Common myeloid progenitor, CD34-positive (primary cell): ENCODE results near the gene LINGO3.

Experiments used
- CTCF ChIA-PET: fragments of 350-600 bp; sonication (Branson Sonifier 250); formaldehyde crosslinking; loops from one replicate; lab custom pipeline; 2021; ENCODE audit warnings: antibody characterized with exemption; lab: Charles Lee
- POLR2A ChIA-PET: fragments of 350-600 bp; sonication (Branson Sonifier 250); formaldehyde crosslinking; loops from one replicate; lab custom pipeline; 2021; ENCODE audit warnings: antibody characterized with exemption; lab: Charles Lee
- DNase-seq, 3 donors: peaks; one replicate each; pipeline versions ENCODE4 v3.0.0 to v3.0.0-alpha.2; 2013
- H3K27ac ChIP-seq, 2 experiments: 1 replicate in 1 of 2; 2 replicates in 1 of 2; pipeline ENCODE4 v1.7.0; 2013; ENCODE audit warnings: inconsistent platforms in 2 of 2, low read length in 2 of 2, mild to moderate bottlenecking in 2 of 2, low read depth in 1 of 2, moderate library complexity in 1 of 2; ENCODE audit not compliant: severe bottlenecking in 2 of 2, insufficient read depth in 1 of 2, poor library complexity in 1 of 2
- H3K27me3 ChIP-seq, 5 experiments: replicated peaks in 2 of 5; 1 replicate in 3 of 5; 2 replicates in 2 of 5; pipeline versions ENCODE4 v1.6.1 to v1.7.0; 2013; ENCODE audit warnings: low read length in 4 of 5, mild to moderate bottlenecking in 2 of 5, moderate library complexity in 2 of 5, inconsistent platforms in 1 of 5; ENCODE audit not compliant: insufficient read depth in 5 of 5, control insufficient read depth in 4 of 5
- H3K36me3 ChIP-seq, 4 experiments: 1 replicate in 2 of 4; 2 replicates in 2 of 4; pipeline versions ENCODE4 v1.6.1 to v1.7.0; 2013; ENCODE audit warnings: low read length in 3 of 4, control low read depth in 1 of 4, mild to moderate bottlenecking in 1 of 4; ENCODE audit not compliant: control insufficient read depth in 4 of 4, insufficient read depth in 4 of 4
- H3K4me1 ChIP-seq, 4 experiments: 1 replicate in 3 of 4; 2 replicates in 1 of 4; pipeline versions ENCODE4 v1.6.1 to v1.7.1; 2013; ENCODE audit warnings: low read length in 3 of 4, mild to moderate bottlenecking in 3 of 4, control low read depth in 1 of 4, inconsistent platforms in 1 of 4, moderate library complexity in 1 of 4; ENCODE audit not compliant: control insufficient read depth in 4 of 4, insufficient read depth in 4 of 4; ENCODE audit errors: control extremely low read depth in 1 of 4
- H3K4me3 ChIP-seq, 7 experiments: 1 replicate in 4 of 7; 2 replicates in 3 of 7; pipeline versions ENCODE4 v1.5.1 to v1.7.0; 2013; ENCODE audit warnings: mild to moderate bottlenecking in 7 of 7, low read length in 6 of 7, moderate library complexity in 6 of 7, inconsistent platforms in 2 of 7, low read depth in 2 of 7, control low read depth in 1 of 7; ENCODE audit not compliant: insufficient read depth in 4 of 7, control insufficient read depth in 1 of 7; ENCODE audit errors: extremely low read depth in 1 of 7
- H3K9me3 ChIP-seq, 5 experiments: 1 replicate in 4 of 5; 2 replicates in 1 of 5; pipeline versions ENCODE4 v1.6.1 to v1.7.1; 2013; ENCODE audit warnings: low read length in 4 of 5, mild to moderate bottlenecking in 2 of 5, inconsistent platforms in 1 of 5, low read depth in 1 of 5, moderate library complexity in 1 of 5; ENCODE audit not compliant: control insufficient read depth in 4 of 5, insufficient read depth in 2 of 5; ENCODE audit errors: control extremely low read depth in 1 of 5
- WGBS: methylation state at CpG from one replicate; pipeline ENCODE4 v1.1.5; 2013; ENCODE audit not compliant: insufficient coverage; 5-methylcytosine and 5-hydroxymethylcytosine counted together

The LINGO3 gene

GRCh38 chr19:2305452-2306280, 2.3 kb downstream of the LINGO3 start:
- CTCF ChIA-PET: interaction anchor here (1.0 to 2.1 kb wide), 8 partner anchors 9 to 88 kb away, joined by 3 to 7 read pairs (median 3); no protein-coding TSS in a partner anchor
- H3K4me1 ChIP-seq: peaks cover 0 to 46% (median 30%) of the 10 kb centered on the region in 4 experiments

DNA sequence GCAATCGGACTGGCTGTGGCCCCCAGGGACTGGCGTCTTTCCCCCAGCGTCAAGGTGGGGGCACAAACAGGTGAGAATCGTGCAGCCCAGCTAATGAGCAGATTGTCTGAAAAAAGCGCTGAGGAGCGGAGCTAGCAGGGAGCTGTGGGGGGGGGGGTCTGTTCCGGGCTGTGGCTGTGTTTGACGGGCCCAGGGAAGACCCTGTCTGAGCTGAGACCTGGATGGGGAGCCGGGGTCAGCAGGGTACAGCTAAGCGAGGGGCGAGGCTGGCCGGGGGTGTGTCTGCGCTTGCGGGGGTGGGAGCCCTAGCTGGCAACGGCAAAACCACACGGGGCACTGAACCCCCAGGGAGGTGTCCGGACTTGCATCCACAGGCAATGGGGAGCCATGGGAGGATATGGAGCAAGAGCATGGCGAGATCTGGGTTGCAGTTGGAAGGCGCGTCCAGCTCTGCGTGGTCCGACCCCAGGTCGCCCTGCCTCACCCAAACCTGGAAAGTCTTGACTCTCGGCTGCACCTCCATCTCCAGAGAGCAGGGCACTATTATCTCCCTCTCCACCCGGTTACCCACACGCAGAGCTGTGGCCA, 4.6 kb downstream of the LINGO3 start:
- Histone ChIP-seq H3K4me1 (peaks cover 0 to 36% (median 26%) of the 10 kb centered on the region in 4 experiments), H3K27ac (no peak overlapping the region), H3K4me3 (peak overlapping the region in 3 of 7 experiments; percentile 36 to 60 (median 43)), H3K36me3 (peaks cover 0 to 6% (median 0%) of the 10 kb centered on the region in 4 experiments), H3K9me3 (no peaks in the 10 kb centered on the region), H3K27me3 (peaks cover 0 to 59% (median 28%) of the 10 kb centered on the region in 5 experiments)
- no peak for DNase-seq
- ChIA-PET CTCF (interaction anchor here (0.7 to 1.5 kb wide), 5 partner anchors 8 to 87 kb away, joined by 3 read pairs; no protein-coding TSS in a partner anchor), POLR2A (interaction anchor here (1.1 to 1.4 kb wide), 4 partner anchors 14 to 54 kb away, joined by 3 to 5 read pairs (median 4); partner anchors contain the start of gene AMH)
- WGBS: 60% methylated on average over 18 of the region's 26 CpGs

More at GRCh38 chr19:2305452-2306280, 2.3 kb downstream of the LINGO3 start:
- 58% methylated on average over 11 of the region's 19 CpGs for WGBS
- H3K27ac ChIP-seq: no peak overlapping the region
- H3K9me3 ChIP-seq: no peaks in the 10 kb centered on the region
- POLR2A ChIA-PET: interaction anchor here (1.3 kb wide), 1 partner anchor 20 kb away, joined by 3 read pairs; no protein-coding TSS in a partner anchor
- peaks cover 0 to 65% (median 35%) of the 10 kb centered on the region in 5 experiments for H3K27me3 ChIP-seq
- H3K36me3 ChIP-seq: no peaks in the 10 kb centered on the region
- no peak for DNase-seq
- no peak overlapping the region for H3K4me3 ChIP-seq

DNA sequence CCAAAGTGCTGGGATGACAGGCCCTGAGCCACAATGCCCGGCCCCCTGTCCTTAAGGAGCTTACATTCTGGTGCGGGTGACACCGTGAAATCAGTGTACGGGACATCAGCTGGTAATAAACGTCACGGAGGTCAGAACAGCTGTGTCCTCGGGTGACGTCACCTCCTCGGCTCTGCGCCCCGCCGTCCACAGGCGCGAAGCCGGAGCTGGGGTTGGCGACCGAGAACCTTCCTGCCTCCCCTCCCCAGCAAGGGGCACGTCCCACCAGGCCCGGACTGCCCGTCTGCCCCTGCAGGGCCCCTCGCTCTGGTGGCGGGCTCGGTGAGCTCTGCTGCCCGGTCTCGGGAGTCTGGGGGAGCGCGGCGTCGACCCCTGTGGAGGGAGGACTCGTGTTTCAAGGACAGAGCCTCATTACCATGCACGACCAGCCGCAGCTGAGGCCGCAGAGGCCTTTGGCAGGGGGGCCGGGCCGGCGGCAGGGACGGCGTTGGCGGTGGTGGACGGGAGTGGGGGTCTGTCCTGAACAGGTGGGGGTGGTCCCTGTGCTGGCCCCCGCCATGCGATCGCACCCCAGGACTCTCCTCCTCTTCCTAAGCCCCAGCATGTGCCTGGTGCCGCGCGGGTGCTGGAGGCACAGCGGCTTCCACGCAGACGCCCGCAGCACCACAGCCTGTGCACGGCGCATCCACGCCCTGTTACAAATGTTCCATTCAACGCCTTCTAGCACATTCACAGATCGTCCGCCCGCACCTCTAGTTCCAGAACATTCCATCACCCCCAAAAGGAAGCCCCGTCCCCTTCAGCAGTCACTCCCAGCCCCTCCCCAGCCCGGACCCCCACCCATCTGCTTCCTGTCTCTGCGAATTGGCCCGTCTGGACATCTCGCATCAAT, 5.4 kb downstream of the LINGO3 start:
- ChIA-PET CTCF (interaction anchor here (0.8 to 1.5 kb wide), 4 partner anchors 9 to 29 kb away, joined by 3 to 6 read pairs (median 3); no protein-coding TSS in a partner anchor), POLR2A (interaction anchor here (0.5 to 1.4 kb wide), 9 partner anchors 11 to 314 kb away, joined by 3 to 7 read pairs (median 5); partner anchors contain the start of genes AMH and PEAK3)
- 7% methylated on average over 46 of the region's 62 CpGs for WGBS
- H3K4me3 ChIP-seq: peak overlapping the region in 4 of 7 experiments; percentile 15 to 60 (median 40)
- peak; percentile 49 to 77 (median 69) for DNase-seq
- no peak overlapping the region for H3K27ac ChIP-seq
- H3K36me3 ChIP-seq: peaks cover 0 to 6% (median under 1%) of the 10 kb centered on the region in 4 experiments
- no peaks in the 10 kb centered on the region for H3K9me3 ChIP-seq
- H3K4me1 ChIP-seq: peaks cover 0 to 30% (median 20%) of the 10 kb centered on the region in 4 experiments
- H3K27me3 ChIP-seq: peaks cover 0 to 55% (median 26%) of the 10 kb centered on the region in 5 experiments

DNA sequence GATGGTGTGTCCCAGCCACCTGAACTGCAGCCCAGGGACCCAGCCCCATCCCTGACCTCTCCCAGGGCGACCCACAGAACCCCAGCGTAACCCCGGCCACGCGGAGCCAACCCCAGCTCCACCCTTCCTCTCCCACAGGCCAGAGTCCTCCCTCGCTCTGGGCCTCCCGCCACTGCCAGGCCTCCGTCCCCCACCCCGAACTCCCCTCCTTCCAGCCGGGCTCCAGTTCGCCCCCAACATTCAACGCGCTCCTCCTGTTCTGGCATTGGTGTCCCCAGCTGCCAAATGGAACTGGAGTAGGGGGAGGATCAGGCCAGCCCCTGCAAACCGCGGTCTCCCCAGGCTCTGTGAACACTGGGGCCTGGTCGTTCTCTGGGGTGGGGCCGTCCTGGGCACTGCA, 7.4 kb downstream of the LINGO3 start:
- CTCF ChIA-PET: interaction anchor here (1.0 kb wide), 1 partner anchor 146 kb away, joined by 3 read pairs; no protein-coding TSS in a partner anchor
- Histone ChIP-seq H3K27ac (no peak overlapping the region), H3K4me1 (peaks cover 0 to 27% (median 18%) of the 10 kb centered on the region in 4 experiments), H3K4me3 (no peak overlapping the region), H3K36me3 (peaks cover 2 to 13% (median 7%) of the 10 kb centered on the region in 4 experiments), H3K27me3 (peaks cover 0 to 35% (median 12%) of the 10 kb centered on the region in 5 experiments), H3K9me3 (no peaks in the 10 kb centered on the region)
- peak in 1 of 3 donors; percentile 14 for DNase-seq
- WGBS: 66% methylated on average over 5 of the region's 17 CpGs
- POLR2A ChIA-PET: interaction anchor here (0.9 to 1.2 kb wide), 2 partner anchors 15 to 31 kb away, joined by 3 to 4 read pairs; no protein-coding TSS in a partner anchor

- no peak overlapping the region for H3K4me3 ChIP-seq
- no peaks in the 10 kb centered on the region for H3K9me3 ChIP-seq
- H3K36me3 ChIP-seq: peaks cover 2 to 42% (median 20%) of the 10 kb centered on the region in 4 experiments
- ChIA-PET CTCF (interaction anchor here (1.6 kb wide), 1 partner anchor 10 kb away, joined by 6 read pairs; no protein-coding TSS in a partner anchor), POLR2A (interaction anchor here (0.5 to 1.1 kb wide), 5 partner anchors 14 to 1390 kb away, joined by 3 to 5 read pairs (median 5); partner anchors contain the start of gene PEAK3)
- DNase-seq: no peak
- no peak overlapping the region for H3K27ac ChIP-seq
- WGBS: 98% methylated on average over 14 of the region's 16 CpGs
- no peaks in the 10 kb centered on the region for H3K27me3 ChIP-seq
- H3K4me1 ChIP-seq: peaks cover 0 to 36% (median 33%) of the 10 kb centered on the region in 4 experiments
These were observed 11.8 kb downstream of the LINGO3 start for GRCh38 chr19:2296141-2296540.
